Measurements from ENCODE around the gene LSAMP. TPM values are rescaled to one million over a fixed set of nuclear protein-coding genes. Genes with fewer than 3 reads are reported as not detected.
"Not testable (repeated sequence)": the region's sequence is repeated elsewhere in the genome, so short reads cannot be mapped to it uniquely, and the experiment has no call there.

The LSAMP gene
- polyA plus RNA-seq, 1 donor from 2014 or later: 0.94 TPM

DNA sequence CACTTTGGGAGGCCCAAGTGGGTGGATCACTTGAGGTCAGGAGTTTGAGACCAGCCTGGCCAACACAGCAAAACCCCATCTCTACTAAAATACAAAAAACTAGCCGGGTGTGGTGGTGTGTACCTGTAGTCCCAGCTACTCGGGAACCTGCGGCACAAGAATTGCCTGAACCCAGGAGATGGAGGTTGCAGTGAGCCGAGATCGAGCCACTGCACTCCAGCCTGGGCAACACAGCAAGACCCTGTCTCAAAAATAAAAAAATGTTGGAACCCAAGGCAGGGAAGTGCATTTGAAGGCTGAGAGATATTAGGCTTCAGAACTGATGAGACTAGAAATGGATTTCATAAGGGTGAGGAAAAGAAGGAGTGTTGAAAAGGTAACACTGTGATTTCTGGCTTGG is 600.6 kb downstream of the LSAMP start:
- not testable (repeated sequence) for H3K4me1 Mint-ChIP-seq, H3K27me3 Mint-ChIP-seq, H3K36me3 Mint-ChIP-seq, H3K27ac Mint-ChIP-seq, H3K9me3 Mint-ChIP-seq, H3K4me3 Mint-ChIP-seq

DNA sequence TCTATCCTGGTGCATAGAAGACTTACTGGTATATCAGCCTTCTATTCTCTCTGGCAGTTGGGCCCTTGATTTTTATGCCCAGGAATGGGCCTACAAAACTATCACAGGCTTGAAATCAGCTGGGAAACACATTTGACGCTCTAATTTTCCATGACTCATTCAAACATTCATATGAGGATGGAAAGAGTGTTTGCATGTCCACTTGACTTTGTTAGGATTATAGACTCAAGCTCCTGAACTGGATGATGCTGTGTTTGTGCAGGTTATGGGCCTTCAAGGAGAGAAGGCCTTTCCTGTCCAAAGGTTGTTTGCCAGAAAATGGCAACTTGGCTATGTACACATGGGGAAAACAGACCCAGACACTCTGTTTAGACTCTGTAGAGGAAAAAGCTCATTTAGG is 602.1 kb downstream of the LSAMP start:
- no peaks in the 10 kb centered on the region for H3K4me1 Mint-ChIP-seq
- no peak overlapping the region for H3K27ac Mint-ChIP-seq
- H3K36me3 Mint-ChIP-seq: no peaks in the 10 kb centered on the region
- H3K9me3 Mint-ChIP-seq: peaks cover 0 to 3% (median 0%) of the 10 kb centered on the region in 3 donors
- H3K4me3 Mint-ChIP-seq: no peak overlapping the region
- no peaks in the 10 kb centered on the region for H3K27me3 Mint-ChIP-seq

- peaks cover 0 to 3% (median 0%) of the 10 kb centered on the region in 3 donors for H3K9me3 Mint-ChIP-seq
- H3K27ac Mint-ChIP-seq: no peak overlapping the region
- H3K36me3 Mint-ChIP-seq: no peaks in the 10 kb centered on the region
- peaks cover 2% of the 10 kb centered on the region for H3K27me3 Mint-ChIP-seq
- H3K4me1 Mint-ChIP-seq: no peaks in the 10 kb centered on the region
- H3K4me3 Mint-ChIP-seq: no peak overlapping the region
These were observed 606.0 kb downstream of the LSAMP start for GRCh38 chr3:115839246-115839645.

DNA sequence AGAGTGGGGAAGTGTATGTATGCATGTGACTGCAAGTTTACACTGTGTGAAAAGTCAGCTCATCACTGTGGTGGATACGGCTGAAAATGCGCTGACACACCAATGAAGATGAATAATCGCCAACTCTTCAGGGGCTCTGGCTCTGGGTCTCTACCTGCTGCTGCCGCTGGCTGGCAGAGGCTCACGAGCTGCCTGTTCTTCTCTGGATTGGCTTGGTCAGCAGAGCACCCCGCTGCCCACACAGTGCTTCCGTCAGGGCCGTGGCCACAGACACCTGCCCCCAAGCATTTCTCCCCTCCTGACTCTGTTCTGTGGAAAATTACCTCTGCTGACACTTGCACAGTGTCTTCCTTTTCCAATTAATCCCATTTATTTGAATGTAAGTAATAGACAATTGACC is 606.5 kb downstream of the LSAMP start:
- no peak overlapping the region for H3K27ac Mint-ChIP-seq
- peaks cover 2% of the 10 kb centered on the region for H3K27me3 Mint-ChIP-seq
- peaks cover 0 to 3% (median 0%) of the 10 kb centered on the region in 3 donors for H3K9me3 Mint-ChIP-seq
- no peak overlapping the region for H3K4me3 Mint-ChIP-seq
- no peaks in the 10 kb centered on the region for H3K36me3 Mint-ChIP-seq
- no peaks in the 10 kb centered on the region for H3K4me1 Mint-ChIP-seq

GRCh38 chr3:115836944-115837343 is 608.3 kb downstream of the LSAMP start:
- H3K36me3 Mint-ChIP-seq: no peaks in the 10 kb centered on the region
- H3K27me3 Mint-ChIP-seq: peaks cover 2% of the 10 kb centered on the region
- H3K4me3 Mint-ChIP-seq: no peak overlapping the region
- H3K27ac Mint-ChIP-seq: no peak overlapping the region
- H3K9me3 Mint-ChIP-seq: peaks cover 0 to 3% (median 0%) of the 10 kb centered on the region in 3 donors
- no peaks in the 10 kb centered on the region for H3K4me1 Mint-ChIP-seq

- H3K27me3 Mint-ChIP-seq: peaks cover 3% of the 10 kb centered on the region
- H3K36me3 Mint-ChIP-seq: no peaks in the 10 kb centered on the region
- H3K4me3 Mint-ChIP-seq: no peak overlapping the region
- no peaks in the 10 kb centered on the region for H3K4me1 Mint-ChIP-seq
- no peak overlapping the region for H3K27ac Mint-ChIP-seq
- no peaks in the 10 kb centered on the region for H3K9me3 Mint-ChIP-seq
These were observed 609.3 kb downstream of the LSAMP start for GRCh38 chr3:115835946-115836345.

- Mint-ChIP-seq H3K4me3 (no peak overlapping the region), H3K27me3 (peaks cover 3% of the 10 kb centered on the region), H3K9me3 (no peaks in the 10 kb centered on the region), H3K36me3 (no peaks in the 10 kb centered on the region), H3K4me1 (no peaks in the 10 kb centered on the region), H3K27ac (no peak overlapping the region)
These were observed 611.2 kb downstream of the LSAMP start for GRCh38 chr3:115834068-115834467.

- Mint-ChIP-seq H3K27ac (no peak overlapping the region), H3K36me3 (no peaks in the 10 kb centered on the region), H3K4me3 (no peak overlapping the region), H3K4me1 (no peaks in the 10 kb centered on the region), H3K27me3 (peaks cover 3% of the 10 kb centered on the region), H3K9me3 (no peaks in the 10 kb centered on the region)
These were observed 612.2 kb downstream of the LSAMP start for GRCh38 chr3:115833074-115833473.

GRCh38 chr3:115832265-115832664 is 613.0 kb downstream of the LSAMP start:
- no peak overlapping the region for H3K4me3 Mint-ChIP-seq
- no peaks in the 10 kb centered on the region for H3K9me3 Mint-ChIP-seq

DNA sequence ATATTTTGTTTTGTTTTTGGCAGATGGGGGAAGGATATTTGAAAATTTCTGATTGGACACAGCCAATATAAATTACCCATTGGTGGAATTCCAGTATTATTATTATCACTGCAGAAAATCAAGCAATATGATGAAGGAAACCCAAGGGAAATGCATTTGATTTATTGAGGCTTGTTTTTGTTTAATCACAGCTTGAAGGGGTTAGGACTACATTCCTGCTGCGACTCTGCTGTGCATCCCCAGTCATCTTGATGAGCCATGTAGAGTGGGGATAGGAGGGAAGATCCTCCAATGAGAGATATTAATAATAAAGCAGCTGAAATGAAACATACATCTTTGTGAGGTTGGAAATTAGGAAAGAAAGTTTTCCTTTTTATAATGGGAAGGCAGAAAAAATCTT is 613.4 kb downstream of the LSAMP start:
- Mint-ChIP-seq H3K27me3 (peaks cover 3% of the 10 kb centered on the region), H3K27ac (no peak overlapping the region), H3K4me1 (no peaks in the 10 kb centered on the region), H3K4me3 (no peak overlapping the region), H3K36me3 (no peaks in the 10 kb centered on the region), H3K9me3 (no peaks in the 10 kb centered on the region)

More at GRCh38 chr3:115832265-115832664, 613.0 kb downstream of the LSAMP start:
- no peaks in the 10 kb centered on the region for H3K36me3 Mint-ChIP-seq
- no peak overlapping the region for H3K27ac Mint-ChIP-seq
- H3K4me1 Mint-ChIP-seq: no peaks in the 10 kb centered on the region
- H3K27me3 Mint-ChIP-seq: peaks cover 3% of the 10 kb centered on the region

DNA sequence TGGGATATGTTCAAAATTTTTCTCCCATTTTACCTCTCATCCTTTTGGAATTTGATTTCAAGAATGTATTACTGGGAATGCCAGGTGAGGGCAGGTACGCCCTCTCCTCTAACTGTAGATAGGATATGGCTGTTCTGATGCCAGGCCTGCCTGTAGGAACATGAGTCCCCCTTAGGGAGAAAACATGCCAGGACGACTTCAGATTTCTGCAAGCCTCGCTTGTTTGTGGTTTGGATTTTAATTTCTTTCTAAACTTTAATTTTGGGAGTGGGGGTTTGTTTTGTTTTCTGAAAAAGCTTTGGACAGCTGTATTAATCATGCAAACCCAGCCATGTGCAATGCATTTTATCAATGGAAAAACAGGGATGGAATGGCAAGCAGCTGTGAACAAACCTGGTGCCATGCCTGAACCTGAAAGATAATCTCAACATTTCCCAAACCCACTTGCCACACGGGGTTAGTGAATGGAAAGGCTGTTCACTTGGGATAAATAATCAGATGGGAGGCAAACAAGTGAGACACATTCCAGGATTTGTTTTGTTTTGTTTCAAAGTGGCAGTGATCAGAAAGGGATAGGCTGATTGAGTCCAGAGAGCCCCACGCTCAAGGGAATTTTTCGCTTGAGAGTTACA is 614.4 kb downstream of the LSAMP start:
- Mint-ChIP-seq H3K9me3 (no peaks in the 10 kb centered on the region), H3K27me3 (peaks cover 5% of the 10 kb centered on the region), H3K36me3 (no peaks in the 10 kb centered on the region), H3K4me1 (no peaks in the 10 kb centered on the region), H3K4me3 (no peak overlapping the region), H3K27ac (no peak overlapping the region)

GRCh38 chr3:115828401-115828800 is 616.9 kb downstream of the LSAMP start:
- Mint-ChIP-seq H3K36me3 (no peaks in the 10 kb centered on the region), H3K4me1 (no peaks in the 10 kb centered on the region), H3K27ac (no peak overlapping the region), H3K27me3 (peaks cover 5% of the 10 kb centered on the region), H3K4me3 (no peak overlapping the region), H3K9me3 (no peaks in the 10 kb centered on the region)

DNA sequence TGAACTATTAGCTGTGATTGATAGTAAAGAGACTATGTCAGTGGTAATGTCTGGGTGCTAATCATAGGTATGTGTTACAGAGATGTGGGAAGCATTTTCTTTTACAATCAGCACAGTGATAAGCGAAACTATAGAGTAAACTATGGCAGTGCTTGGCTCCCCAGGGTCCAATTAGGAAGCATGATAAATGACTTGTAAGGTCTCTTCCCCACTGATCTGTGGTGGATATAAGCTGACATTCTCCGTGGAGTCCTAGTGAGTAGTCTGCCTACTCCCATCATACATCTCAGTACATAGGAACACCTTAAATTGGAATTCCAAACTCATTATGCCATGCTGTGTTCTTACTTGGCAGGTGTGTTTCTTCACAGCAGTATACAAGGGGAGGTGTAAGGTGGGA is 617.8 kb downstream of the LSAMP start:
- Mint-ChIP-seq H3K27me3 (peaks cover 5% of the 10 kb centered on the region), H3K4me1 (no peaks in the 10 kb centered on the region), H3K27ac (no peak overlapping the region), H3K36me3 (no peaks in the 10 kb centered on the region), H3K4me3 (no peak overlapping the region), H3K9me3 (no peaks in the 10 kb centered on the region)

- H3K9me3 Mint-ChIP-seq: no peaks in the 10 kb centered on the region
- H3K4me1 Mint-ChIP-seq: no peaks in the 10 kb centered on the region
- peaks cover 4% of the 10 kb centered on the region for H3K27me3 Mint-ChIP-seq
- no peak overlapping the region for H3K27ac Mint-ChIP-seq
- no peaks in the 10 kb centered on the region for H3K36me3 Mint-ChIP-seq
- no peak overlapping the region for H3K4me3 Mint-ChIP-seq
These were observed 620.2 kb downstream of the LSAMP start for GRCh38 chr3:115825046-115825445.

DNA sequence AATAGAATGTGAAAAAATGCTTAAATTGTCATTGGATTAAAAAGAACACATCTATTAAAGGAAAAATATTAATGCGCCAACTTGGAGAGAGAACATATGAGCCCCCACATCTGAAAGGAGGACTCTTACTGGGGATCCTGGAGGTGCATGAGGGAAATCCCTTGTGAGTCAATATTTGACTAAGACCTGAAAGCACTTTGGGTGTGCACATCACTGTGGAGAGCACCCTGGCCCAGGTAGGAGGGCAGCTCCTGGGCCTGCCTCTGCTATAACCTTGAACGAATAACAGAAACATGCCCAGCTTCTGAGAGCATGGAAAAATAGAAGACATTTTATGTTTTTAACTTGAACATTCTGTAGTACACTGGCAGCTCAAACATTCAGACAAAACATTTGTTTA is 622.2 kb downstream of the LSAMP start:
- H3K27ac Mint-ChIP-seq: no peak overlapping the region
- peaks cover 4% of the 10 kb centered on the region for H3K27me3 Mint-ChIP-seq
- no peaks in the 10 kb centered on the region for H3K36me3 Mint-ChIP-seq
- H3K4me1 Mint-ChIP-seq: no peaks in the 10 kb centered on the region
- no peak overlapping the region for H3K4me3 Mint-ChIP-seq
- no peaks in the 10 kb centered on the region for H3K9me3 Mint-ChIP-seq

GRCh38 chr3:115822579-115822978 is 622.7 kb downstream of the LSAMP start:
- H3K4me1 Mint-ChIP-seq: no peaks in the 10 kb centered on the region
- H3K27me3 Mint-ChIP-seq: peaks cover 4% of the 10 kb centered on the region
- no peak overlapping the region for H3K4me3 Mint-ChIP-seq
- H3K9me3 Mint-ChIP-seq: no peaks in the 10 kb centered on the region
- no peaks in the 10 kb centered on the region for H3K36me3 Mint-ChIP-seq
- no peak overlapping the region for H3K27ac Mint-ChIP-seq

Data from IgD-negative memory B cell (primary cell).